Measurements from ENCODE around the gene ODF4. TPM values are rescaled to one million over a fixed set of nuclear protein-coding genes. Genes with fewer than 3 reads are reported as not detected.
"Not testable (repeated sequence)": the region's sequence is repeated elsewhere in the genome, so short reads cannot be mapped to it uniquely, and the experiment has no call there.

ODF4 gene
- total RNA-seq, 1 experiment from 2014 or later, result not detected

DNA sequence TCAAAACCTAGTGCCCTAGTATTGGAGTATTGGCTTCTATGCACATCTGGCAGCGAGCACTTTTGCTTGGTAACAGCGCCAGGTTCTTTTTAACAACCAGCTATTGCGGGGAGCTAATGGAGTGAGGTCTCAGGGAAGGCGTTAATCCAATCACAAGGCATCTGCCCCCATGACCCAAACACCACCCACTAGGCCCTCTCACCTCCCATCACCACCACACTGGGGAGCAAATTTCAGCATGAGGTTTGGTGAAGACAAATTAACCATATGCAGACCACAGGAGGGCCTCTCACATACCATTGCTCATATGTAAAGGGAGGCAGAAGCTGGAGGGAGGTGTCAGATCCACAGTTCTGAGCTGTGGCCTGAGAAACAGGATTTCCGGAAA, 893 bp upstream of the ODF4 start:
- Mint-ChIP-seq H3K9me3 (ENCODE audit: unreplicated experiment) (no peaks in the 10 kb centered on the region), H3K4me1 (ENCODE audit: insufficient read depth, unreplicated experiment) (no peaks in the 10 kb centered on the region), H3K27ac (ENCODE audit: low read depth, unreplicated experiment) (no peak overlapping the region), H3K36me3 (ENCODE audit: insufficient read depth, unreplicated experiment) (no peaks in the 10 kb centered on the region), H3K4me3 (ENCODE audit: unreplicated experiment) (no peak overlapping the region), H3K27me3 (ENCODE audit: insufficient read depth, unreplicated experiment) (no peaks in the 10 kb centered on the region)
- DNase-seq (ENCODE audit: unreplicated experiment), result no peak
- no TSS peak for BruUV-seq (replicated peaks)
- TF ChIP-seq, protein P1, sequence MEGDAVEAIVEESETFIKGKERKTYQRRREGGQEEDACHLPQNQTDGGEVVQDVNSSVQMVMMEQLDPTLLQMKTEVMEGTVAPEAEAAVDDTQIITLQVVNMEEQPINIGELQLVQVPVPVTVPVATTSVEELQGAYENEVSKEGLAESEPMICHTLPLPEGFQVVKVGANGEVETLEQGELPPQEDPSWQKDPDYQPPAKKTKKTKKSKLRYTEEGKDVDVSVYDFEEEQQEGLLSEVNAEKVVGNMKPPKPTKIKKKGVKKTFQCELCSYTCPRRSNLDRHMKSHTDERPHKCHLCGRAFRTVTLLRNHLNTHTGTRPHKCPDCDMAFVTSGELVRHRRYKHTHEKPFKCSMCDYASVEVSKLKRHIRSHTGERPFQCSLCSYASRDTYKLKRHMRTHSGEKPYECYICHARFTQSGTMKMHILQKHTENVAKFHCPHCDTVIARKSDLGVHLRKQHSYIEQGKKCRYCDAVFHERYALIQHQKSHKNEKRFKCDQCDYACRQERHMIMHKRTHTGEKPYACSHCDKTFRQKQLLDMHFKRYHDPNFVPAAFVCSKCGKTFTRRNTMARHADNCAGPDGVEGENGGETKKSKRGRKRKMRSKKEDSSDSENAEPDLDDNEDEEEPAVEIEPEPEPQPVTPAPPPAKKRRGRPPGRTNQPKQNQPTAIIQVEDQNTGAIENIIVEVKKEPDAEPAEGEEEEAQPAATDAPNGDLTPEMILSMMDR (IDR thresholded peaks at IDR 0.05; ENCODE audit: unreplicated experiment), result no peak
- ChIA-PET POLR2A (interaction anchor here (0.8 to 1.6 kb wide), 3 partner anchors 37 to 200 kb away, joined by 3 to 4 read pairs (median 4); no protein-coding TSS in a partner anchor), CTCF (no interaction called here)
- intact Hi-C loops (cut with micrococcal nuclease), result no loop called here

DNA sequence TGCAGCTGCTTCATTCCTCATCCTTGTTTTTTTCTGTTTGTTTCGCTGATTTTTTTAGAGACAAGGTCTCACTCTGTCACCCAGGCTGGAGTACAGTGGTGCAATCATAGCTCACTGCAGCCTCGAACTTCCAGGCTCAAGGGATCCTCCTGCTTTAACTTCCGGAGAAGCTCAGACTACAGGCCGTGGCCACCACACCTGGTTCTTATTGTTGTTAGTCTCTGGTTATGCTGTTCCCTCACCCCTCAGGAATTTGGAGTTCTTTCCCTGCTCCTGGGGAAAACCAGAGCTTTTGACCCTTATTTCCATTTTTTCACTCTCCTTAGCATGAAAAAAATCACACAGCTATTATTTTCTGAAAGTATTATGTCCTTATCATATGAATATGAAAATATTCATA, 1.8 kb downstream of the ODF4 start:
- no peak overlapping the region for H3K4me3 Mint-ChIP-seq (ENCODE audit: unreplicated experiment)
- no peaks in the 10 kb centered on the region for H3K4me1 Mint-ChIP-seq (ENCODE audit: insufficient read depth, unreplicated experiment)
- ChIA-PET POLR2A (interaction anchor here (0.6 kb wide), 1 partner anchor 17 kb away, joined by 3 read pairs; no protein-coding TSS in a partner anchor), CTCF (interaction anchor here (0.7 to 0.9 kb wide), 2 partner anchors 10 to 12 kb away, joined by 3 to 5 read pairs; no protein-coding TSS in a partner anchor)
- H3K9me3 Mint-ChIP-seq (ENCODE audit: unreplicated experiment), result no peaks in the 10 kb centered on the region
- no peak overlapping the region for H3K27ac Mint-ChIP-seq (ENCODE audit: low read depth, unreplicated experiment)
- intact Hi-C loops (cut with micrococcal nuclease), result no loop called here
- DNase-seq (ENCODE audit: unreplicated experiment), result no peak
- no peaks in the 10 kb centered on the region for H3K36me3 Mint-ChIP-seq (ENCODE audit: insufficient read depth, unreplicated experiment)
- H3K27me3 Mint-ChIP-seq (ENCODE audit: insufficient read depth, unreplicated experiment), result peaks cover 11% of the 10 kb centered on the region
- TF ChIP-seq, protein P1 (IDR thresholded peaks at IDR 0.05; ENCODE audit: unreplicated experiment), result no peak
- no TSS peak for BruUV-seq (replicated peaks)

DNA sequence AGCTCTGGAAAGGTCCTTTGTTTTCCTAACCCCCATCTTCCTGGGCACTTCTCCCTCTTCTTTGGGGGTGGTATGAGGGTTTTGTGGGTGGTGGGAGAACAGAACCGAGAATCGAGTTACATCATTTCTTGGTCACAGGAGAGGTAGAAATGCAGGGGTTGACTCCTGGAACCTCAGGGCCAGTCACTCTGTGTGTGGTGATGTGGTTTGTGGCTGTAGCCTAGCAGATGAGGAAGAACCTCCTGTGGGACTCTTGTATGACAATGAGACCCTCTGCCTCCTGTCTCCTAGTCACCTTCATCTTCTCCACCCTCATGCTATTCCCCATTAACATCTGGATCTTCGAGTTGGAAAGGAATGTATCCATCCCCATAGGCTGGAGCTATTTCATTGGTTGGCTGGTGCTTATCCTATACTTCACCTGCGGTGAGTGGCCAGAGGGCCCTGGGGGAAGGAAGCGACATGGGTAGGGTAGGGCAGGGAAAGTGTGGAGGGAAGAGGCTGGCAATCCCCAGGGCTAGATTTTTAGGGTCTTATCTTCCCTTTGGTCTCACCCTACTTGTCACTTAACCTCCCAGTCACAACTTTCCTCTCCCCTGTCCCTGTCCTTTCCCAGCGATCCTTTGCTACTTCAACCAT, 5.5 kb downstream of the ODF4 start:
- CTCF ChIA-PET, result no interaction called here

DNA sequence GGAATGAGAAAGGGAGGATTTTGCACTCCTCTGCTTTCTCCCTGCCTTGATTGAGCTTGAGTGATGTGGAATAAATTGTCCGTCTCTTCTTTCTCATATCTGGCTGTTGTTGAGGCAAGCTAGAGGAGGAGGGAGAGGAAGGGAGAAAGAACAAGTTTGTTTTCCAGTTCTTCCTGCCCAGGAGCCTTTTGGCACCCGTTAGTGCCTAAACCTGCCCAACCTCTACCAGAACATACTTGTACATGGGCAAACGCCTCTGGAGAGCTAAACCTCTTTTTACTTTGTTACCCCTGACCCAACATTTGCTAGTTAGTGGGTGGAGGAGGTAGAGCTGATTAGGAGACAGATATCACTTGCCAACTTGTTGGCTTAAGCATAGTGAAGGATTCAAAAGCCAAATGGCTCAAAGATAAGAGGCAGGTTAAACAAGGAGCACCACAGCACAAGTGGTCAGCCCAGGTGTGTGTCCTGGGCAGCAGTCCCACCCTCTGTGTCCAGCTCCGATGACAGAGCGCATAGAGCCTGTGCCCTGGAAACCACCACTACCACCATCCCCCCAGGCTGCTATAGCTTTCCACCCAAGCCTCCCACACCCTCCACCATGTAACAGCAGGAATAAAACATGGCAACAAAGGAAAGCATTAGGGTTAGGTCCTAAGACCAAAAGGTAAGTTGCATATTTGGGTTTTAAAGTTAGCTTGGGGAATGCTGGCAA, 6.5 kb downstream of the ODF4 start:
- intact Hi-C loops (cut with micrococcal nuclease), result no loop called here
- Mint-ChIP-seq H3K27me3 (ENCODE audit: insufficient read depth, unreplicated experiment) (peaks cover 11% of the 10 kb centered on the region), H3K27ac (ENCODE audit: low read depth, unreplicated experiment) (no peak overlapping the region), H3K36me3 (ENCODE audit: insufficient read depth, unreplicated experiment) (no peaks in the 10 kb centered on the region), H3K4me3 (ENCODE audit: unreplicated experiment) (no peak overlapping the region), H3K4me1 (ENCODE audit: insufficient read depth, unreplicated experiment) (no peaks in the 10 kb centered on the region), H3K9me3 (ENCODE audit: unreplicated experiment) (no peaks in the 10 kb centered on the region)
- TF ChIP-seq, protein P1 (IDR thresholded peaks at IDR 0.05; ENCODE audit: unreplicated experiment), result no peak
- ChIA-PET POLR2A (no interaction called here), CTCF (interaction anchor here (0.6 kb wide), 1 partner anchor 25 kb away, joined by 4 read pairs; no protein-coding TSS in a partner anchor)
- no TSS peak for BruUV-seq (replicated peaks)
- no peak for DNase-seq (ENCODE audit: unreplicated experiment)

More for the DNA sequence above, 5.5 kb downstream of the ODF4 start:
- BruUV-seq (replicated peaks), result no TSS peak
- POLR2A ChIA-PET, result no interaction called here
- Mint-ChIP-seq H3K9me3 (ENCODE audit: unreplicated experiment) (no peaks in the 10 kb centered on the region), H3K4me3 (ENCODE audit: unreplicated experiment) (no peak overlapping the region), H3K4me1 (ENCODE audit: insufficient read depth, unreplicated experiment) (no peaks in the 10 kb centered on the region), H3K27me3 (ENCODE audit: insufficient read depth, unreplicated experiment) (peaks cover 11% of the 10 kb centered on the region), H3K27ac (ENCODE audit: low read depth, unreplicated experiment) (no peak overlapping the region), H3K36me3 (ENCODE audit: insufficient read depth, unreplicated experiment) (no peaks in the 10 kb centered on the region)
- intact Hi-C loops (cut with micrococcal nuclease), result no loop called here
- no peak for DNase-seq (ENCODE audit: unreplicated experiment)
- TF ChIP-seq, protein P1 (IDR thresholded peaks at IDR 0.05; ENCODE audit: unreplicated experiment), result no peak

DNA sequence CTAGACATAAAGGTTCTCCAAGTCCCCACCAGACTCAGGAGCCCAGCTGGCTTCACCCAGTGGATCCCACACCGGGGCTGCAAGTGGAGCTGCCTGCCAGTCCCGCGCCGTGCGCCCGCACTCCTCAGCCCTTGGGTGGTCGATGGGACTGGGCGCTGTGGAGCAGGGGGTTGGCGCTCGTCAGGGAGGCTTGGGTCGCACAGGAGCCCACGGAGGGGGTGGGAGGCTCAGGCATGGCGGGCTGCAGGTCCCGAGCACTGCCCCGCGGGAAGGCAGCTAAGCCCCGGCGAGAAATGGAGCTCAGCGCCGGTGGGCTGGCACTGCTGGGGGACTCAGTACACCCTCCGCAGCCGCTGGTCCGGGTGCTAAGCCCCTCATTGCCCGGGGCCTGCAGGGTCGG, 7.4 kb downstream of the ODF4 start:
- H3K9me3 Mint-ChIP-seq (ENCODE audit: unreplicated experiment); intact Hi-C loops (cut with micrococcal nuclease); H3K4me3 Mint-ChIP-seq (ENCODE audit: unreplicated experiment); H3K4me1 Mint-ChIP-seq (ENCODE audit: insufficient read depth, unreplicated experiment); H3K36me3 Mint-ChIP-seq (ENCODE audit: insufficient read depth, unreplicated experiment); DNase-seq (ENCODE audit: unreplicated experiment); H3K27ac Mint-ChIP-seq (ENCODE audit: low read depth, unreplicated experiment); BruUV-seq (replicated peaks): not testable (repeated sequence)
- ChIA-PET POLR2A (interaction anchor here (0.6 kb wide), 1 partner anchor 13 kb away, joined by 3 read pairs; no protein-coding TSS in a partner anchor), CTCF (interaction anchor here (0.6 kb wide), 1 partner anchor 24 kb away, joined by 4 read pairs; no protein-coding TSS in a partner anchor)
- peaks cover 11% of the 10 kb centered on the region for H3K27me3 Mint-ChIP-seq (ENCODE audit: insufficient read depth, unreplicated experiment)

All from MCF 10A (cell line).